ENCODE data around the gene TAF5.
"Not testable (repeated sequence)": the region's sequence is repeated elsewhere in the genome, so short reads cannot be mapped to it uniquely, and the experiment has no call there.

Gene TAF5

DNA sequence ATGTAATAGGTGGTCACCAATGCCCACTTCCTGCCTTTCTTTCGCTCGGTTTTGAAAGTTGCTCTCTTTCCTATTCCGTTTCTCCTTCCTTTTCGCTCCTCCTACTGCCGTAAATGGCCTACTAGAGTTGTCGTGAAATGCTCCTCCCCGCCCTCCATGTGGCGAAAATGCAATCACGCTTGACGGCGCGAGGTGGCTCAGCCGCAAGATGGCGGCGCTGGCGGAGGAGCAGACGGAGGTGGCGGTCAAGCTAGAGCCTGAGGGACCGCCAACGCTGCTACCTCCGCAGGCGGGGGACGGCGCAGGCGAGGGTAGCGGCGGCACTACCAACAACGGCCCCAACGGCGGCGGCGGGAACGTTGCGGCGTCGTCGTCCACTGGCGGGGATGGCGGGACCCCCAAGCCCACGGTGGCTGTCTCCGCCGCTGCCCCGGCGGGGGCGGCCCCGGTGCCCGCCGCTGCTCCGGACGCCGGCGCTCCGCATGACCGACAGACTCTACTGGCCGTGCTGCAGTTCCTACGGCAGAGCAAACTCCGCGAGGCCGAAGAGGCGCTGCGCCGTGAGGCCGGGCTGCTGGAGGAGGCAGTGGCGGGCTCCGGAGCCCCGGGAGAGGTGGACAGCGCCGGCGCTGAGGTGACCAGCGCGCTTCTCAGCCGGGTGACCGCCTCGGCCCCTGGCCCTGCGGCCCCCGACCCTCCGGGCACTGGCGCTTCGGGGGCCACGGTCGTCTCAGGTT, at the start of gene TAF5:
Gene TAF5 (plus strand): TSS at position 195 of the 737 bp plus-strand sequence. CDS start 14 bp downstream, at position 209.
- DNase-seq: peak; percentile 86

DNA sequence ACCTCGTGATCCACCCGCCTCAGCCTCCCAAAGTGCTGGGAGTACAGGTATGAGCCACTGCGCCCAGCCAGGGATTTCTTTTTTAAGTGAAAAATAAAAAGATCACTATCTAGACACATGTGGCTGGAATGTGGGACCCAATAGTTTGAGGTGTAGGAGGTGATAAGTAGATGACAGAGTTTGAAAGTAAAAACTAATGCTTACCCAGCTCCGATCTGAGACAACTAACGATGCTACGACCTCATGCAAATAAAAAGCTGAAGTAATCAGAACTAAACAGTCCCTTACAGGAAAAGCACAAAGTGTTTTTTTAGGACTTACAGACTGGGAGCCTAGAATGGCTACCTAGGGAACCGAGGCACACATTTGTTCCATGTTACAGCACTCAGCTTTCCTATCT, 39.9 kb upstream of the TAF5 start:
- no peak for DNase-seq

DNA sequence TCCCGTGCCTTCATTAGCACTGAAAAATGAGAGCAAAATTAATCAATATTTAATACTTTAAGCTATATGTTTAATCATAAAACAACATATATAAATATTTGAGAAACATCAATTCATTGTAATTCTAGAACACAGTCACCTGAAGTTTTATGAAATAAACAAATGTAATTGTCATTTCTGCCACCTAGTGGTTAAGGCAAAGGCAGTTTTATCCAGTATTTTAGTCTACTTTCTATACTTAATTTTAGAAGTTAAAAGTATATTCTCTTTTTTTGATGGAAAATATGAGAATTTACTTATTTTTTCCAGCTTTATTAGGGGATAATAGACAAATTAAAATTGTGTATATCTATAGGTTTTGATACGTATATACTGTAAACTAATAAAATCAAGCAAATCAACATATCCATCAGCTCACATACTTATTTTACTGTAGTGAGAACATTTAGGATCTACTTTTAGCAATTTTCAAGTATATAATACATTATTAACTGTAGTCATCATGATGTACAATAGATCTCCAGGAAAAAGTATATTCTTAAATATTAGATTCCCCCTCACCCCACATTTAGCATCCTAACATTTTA, 33.7 kb upstream of the TAF5 start:
- DNase-seq: no peak

DNA sequence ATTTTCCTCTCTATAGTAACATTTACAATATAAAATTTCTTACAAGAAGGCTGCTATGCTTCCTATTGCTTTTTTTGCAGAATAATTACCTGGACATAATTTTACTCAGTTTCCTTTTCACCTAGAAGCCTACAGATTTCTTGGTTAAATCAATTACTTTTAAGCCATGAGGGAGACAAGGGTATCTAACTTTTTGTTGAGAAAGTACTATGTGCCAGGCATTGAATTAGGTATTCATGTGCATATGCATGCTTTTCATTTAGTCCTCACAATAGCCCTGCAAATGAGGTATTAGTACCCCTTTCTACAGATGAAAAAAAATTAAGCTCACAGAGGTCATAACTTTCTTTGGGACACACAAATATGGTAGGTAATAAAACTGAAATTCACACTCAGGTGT, 33.2 kb upstream of the TAF5 start:
- no peak for DNase-seq

DNA sequence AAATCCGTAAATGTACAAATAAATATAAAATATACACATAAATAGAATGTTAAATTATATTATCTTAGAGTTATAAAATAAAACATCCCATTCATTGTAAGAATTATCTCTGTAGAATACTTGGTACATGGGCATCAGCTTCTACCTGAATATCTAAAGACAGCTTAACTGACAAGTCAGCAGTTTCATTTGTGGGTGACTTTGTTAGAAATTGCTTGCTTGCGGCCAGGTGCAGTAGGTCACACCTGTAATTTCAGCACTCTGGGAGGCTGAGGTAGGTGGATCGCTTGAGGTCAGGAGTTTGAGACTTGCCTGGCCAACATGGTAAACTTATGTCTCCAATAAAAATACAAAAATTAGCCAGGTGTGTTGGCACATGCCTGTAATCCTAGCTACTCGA, 31.4 kb upstream of the TAF5 start:
- no peak for DNase-seq

DNA sequence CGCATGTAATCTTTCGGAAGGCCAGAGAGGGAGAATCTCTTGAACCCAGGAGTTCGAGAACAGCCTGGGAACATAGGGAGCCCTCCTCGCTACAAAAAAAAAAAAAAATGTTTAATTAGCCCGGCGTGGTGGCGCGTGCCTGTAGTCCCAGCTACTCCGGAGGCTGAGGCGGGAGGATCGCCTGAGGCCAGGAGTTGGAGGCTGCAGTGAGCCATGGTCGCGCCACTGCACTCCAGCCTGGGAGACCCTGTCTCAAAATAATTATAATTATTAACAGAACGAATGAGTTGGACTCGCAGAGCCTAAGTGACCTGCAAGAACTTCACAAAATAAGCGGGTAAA, 17.6 kb upstream of the TAF5 start:
- DNase-seq: no peak

DNA sequence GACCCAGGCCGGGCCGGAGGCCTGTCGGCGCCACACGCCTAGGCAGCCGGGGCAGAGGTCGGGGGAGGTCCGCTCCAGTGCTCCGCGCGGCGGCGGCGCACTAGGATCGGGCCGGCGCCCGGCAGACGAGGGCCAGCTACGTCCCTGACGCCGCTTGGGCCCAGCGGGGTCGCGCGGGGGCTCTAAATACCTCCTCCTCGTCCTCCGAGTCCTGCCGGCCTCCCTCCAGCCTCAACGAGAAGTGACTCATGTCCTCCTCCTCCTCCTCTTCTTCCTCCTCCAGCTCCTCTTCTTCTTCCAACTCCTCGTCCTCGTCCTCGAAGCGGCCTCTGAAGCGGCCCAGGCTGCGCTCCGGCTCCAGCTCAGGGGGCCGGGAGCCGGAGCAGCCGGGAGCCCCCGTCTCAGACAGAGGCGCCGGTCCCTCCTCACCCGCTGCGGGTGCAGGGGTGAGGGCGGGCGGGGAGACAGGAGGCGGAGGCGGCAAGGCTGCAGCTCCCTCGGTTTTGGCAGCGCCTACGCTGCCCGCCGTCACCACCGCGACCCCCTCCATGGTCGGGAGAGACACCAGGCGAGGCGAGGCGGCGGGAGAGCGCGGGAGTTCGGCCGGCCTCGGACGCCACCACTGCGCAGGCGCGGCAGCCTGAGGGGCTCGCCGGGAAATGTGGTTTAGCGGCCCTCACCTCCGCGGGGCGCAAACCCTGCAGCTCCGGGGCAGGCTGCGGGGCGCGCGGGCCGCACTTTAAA, 17.1 kb upstream of the TAF5 start, which contains the start of gene PCGF6:
Gene PCGF6 (minus strand): TSS at position 624 of the 744 bp plus-strand sequence. CDS start 74 bp downstream, at position 550.
- DNase-seq: peak; percentile 67

DNA sequence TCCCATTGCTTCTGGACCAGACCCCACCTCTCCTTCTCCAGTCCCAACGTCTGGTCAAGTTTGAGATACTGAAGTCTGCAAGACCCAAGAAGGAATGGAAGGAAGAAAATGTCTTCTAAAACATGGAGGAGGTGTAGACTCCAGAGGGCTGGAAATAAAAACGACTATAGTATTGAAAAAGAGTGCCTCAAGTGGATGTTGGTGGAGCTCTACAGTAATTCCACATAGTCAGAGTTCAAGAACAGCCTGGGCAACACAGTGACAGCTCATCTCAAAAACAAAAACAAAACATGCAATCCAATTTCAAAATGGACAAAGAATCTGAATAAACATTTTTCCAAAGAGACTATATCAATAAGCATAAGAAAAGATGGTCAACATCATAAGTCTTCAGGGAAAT, 14.5 kb upstream of the TAF5 start:
- DNase-seq: no peak

DNA sequence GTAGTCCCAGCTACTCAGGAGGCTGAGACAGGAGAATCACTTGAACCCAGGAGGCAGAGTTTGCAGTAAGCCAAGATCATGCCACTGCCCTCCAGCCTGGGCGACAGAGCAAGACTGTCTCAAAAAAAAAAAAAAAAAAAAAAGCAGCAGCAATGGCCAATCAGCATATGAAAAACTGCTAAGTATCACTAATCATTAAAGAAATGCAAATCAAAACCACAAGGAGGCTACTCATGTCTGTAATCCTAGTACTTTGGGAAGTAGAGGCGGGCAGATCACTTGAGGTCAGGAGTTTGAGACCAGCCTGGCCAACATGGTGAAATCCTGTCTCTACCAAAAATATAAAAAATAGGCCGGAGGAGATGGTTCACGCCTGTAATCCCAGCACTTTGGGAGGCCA, 13.2 kb upstream of the TAF5 start:
- DNase-seq: not testable (repeated sequence)

DNA sequence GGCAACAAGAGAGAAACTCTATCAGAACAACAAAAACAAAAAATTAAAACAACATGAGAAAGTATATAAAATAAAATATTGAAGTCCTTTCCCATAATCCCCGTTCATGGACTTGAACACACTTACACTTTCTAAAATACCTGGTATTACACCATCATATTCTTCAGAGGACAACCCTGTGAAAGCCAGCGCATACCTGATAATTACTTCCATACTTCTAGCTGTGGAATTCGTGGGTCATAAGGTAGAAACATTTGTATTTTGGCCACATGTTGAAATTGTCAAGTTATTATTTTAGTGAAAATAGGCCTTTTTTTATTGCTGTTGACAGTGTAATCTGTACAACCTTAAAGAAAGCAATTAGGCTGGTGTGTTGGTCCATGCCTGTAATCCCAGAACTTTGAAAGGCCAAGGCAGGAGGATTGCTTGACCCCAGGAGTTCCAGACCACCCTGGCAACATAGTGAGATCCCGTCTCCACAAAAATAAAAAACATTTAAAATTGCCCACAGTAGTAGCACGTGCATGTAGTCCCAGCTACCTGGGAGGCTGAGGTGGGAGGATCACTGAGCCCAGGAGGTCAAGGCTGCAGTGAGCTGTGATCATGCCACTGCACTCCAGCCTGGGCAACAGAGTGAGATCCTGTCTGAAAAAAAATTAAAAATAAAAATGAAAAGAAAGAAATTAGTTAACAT, 11.7 kb upstream of the TAF5 start:
- DNase-seq: no peak

DNA sequence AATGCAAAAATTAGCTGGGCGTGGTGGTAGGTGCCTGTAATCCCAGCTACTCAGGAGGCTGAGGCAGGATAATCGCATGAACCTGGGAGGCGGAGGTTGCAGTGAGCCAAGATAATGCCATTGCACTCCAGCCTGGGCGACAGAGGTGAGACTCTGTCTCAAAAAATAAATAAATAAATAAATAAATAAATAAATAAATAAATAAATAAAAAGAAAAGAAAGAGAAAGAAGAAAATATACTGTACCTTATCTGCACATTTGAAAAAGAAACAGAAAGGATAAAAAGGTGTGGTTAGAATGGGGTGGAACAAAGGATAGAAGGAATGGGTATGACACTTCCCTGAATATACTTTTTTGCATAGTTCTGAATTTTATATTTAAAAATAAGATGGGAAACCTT, 8.3 kb upstream of the TAF5 start:
- DNase-seq: not testable (repeated sequence)

DNA sequence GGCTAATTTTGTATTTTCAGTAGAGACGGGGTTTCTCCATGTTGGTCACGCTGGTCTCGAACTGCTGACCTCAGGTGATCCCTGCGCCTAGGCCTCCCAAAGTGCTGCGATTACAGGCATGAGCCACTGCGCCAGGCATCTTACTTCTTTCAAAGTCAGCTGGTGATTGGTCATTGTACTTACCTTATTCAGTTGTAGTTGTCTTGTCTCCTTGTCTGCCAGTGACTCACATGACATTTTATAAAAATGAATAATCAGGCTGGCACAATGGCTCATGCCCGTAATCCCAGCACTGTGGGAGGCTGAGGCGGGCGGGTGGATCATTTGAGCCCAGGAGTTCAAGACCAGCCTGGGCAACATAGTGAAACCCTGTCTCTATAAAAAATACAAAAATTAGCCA, 7.0 kb upstream of the TAF5 start:
- DNase-seq: not testable (repeated sequence)

DNA sequence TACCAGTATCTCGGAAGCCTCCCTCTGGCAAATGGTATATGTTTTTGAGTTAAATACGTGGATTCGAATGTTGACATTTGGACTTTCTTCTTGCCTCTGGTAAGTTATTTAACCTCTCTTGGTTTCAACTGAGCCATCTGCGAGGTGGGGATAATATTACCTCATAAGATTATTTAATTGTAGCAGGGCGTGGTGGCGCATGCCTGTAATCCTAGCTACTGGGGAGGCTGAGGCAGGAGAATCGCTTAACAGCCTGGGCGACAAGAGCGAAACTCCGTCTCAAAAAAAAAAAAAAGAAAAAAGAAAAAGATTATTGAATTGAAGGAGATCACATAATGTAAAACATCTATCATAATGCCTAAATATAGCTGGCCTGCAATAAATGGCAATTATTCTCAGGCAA, 396 bp upstream of the TAF5 start:
- no peak for DNase-seq

DNA sequence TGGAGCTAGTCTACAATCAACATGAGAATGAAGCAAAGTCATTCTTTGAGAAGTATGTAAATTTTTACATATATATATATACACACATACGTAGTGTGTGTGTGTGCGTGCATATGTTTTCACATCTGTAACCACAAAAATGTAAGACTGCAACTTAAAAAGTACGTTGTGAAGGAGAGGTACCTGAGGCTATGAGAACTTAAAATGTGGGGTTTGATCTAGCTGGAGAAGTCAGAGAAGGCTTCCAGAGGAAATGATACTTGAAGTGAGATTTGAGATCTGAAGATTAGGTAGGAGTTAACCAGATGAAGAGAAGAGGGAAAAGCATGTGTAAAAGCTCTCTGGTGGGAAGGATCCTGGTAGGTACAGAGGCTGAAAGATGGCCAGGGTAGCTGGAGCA, 5.8 kb downstream of the TAF5 start:
- no peak for DNase-seq

DNA sequence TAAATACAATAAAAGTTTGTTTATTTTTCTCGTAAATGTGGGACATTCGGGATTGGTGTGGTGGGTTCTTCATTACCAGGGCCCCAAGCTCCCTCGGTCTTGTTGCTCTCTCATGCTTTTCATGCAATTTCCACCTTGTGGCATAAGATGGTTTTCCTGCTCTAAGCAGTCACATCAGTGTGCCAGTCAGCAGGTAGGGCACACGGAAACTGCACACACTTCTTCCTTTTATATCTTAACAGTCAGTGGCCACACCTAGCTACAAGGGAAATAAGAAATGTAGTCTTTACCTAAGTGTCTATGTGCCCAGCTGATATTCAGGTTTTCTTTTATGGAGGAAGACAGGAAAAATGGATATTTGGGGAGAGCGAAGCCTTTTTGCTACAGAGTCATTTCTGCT, 6.5 kb downstream of the TAF5 start:
- DNase-seq: no peak

DNA sequence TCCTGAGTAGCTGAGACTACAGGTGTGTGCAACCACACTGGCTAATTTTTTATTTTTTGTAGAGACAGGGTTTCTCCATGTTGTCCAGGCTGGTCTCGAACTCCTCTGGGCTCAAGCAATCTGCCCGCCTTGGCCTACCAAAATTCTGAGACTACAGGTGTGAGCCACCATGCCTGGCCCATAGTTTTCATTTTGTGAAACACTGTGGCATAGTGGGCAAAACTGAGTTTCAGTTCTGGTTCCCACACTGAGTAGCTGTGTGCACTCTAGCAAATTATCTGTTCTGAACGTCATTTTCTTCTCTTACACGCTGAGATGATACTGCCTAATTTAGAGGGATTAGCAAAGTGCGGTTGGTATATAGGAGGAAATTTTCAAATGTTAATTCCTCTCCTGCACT, 15.0 kb downstream of the TAF5 start:
- DNase-seq: no peak

DNA sequence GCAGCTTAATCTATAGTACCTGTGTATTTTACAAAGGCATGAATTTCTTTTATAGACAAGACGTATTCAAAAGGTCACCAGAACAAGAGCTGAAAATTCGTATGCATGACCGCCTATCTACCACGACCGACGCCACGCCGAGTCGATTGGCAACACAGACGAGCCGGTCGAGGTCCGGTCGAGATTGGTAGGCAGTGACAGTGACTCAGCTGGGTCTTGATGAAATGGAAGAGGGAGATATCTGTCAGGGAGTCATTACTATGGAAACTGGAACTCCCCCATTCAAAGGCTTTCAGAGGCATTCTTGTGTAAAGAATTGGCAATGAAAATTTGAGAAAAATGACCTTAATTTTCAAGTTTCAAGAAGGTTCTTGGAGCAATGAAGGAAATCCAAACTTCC, 26.4 kb downstream of the TAF5 start:
- no peak for DNase-seq

DNA sequence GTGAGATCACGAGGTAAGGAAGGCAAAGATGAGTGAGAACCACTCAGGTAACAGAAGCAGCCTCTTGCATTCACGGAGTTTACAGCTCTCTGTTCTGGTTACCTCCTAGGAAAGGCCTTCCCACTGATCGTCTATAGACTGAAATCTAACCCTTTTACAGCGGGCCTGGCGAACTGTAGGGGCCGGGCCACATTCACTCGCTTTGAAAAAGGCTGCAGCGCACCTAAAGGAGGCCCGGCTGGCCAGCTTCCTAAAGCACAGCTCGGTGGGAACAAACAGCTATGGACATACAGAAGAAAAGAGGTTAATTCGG, 27.9 kb downstream of the TAF5 start:
- DNase-seq: no peak

DNA sequence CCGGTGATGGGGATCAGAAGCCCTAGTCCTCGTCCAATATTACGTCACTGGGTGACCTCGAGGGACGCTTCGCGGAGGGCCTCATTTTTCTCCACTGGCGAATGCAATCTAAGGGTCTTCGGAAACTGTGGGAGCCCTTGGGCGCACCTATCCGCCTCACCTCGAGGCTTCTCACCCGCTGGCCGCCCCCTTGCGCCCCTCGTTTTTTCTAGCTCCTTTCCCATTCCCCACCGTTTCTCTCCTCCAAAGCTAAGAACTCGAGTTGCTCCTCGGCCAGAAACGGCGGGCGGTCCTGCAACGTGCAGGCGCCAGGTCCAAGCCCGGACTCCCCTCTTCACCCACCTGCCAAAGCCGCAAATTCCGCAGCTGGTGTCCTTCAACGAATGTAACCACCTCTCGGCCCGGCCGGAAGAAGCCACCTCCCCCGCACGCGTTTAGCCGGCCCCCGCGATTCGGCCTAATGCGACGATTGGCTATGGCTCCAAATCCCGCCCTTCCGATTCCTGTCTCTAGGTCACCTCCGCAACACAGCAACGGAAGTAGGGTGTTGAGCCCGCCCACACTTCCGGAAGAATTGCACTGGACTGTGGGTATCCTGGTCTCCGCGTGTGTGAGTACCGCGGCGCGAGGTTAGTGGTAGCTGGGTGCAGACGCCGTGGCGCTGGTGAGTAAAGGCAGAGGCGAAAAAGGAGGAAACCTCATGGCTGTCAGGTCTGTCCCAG, 28.5 kb downstream of the TAF5 start, which contains the start of the genes ATP5MK and PDCD11:
Gene ATP5MK (minus strand): TSS at position 409 of the 722 bp plus-strand sequence. CDS start 4,018 bp downstream, outside the sequence.
Gene PDCD11 (plus strand): TSS at position 560 of the 722 bp plus-strand sequence. CDS start 1,801 bp downstream, outside the sequence.
- DNase-seq: peak; percentile 93

DNA sequence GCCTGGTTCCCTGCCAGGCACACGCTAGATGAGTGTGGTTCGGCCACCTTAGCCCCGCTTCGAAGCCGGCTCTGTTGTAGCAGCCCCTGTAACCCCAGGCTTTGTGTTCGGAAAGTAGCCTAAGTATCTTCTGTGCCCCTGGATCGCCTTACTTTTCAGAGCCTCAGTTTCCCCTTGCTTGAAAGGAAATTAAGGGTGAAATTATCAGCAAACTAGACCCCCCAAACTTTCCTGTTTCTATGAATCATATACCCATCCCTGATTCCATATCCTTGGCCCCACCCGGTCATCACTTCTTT, 29.0 kb downstream of the TAF5 start:
- no peak for DNase-seq

DNA sequence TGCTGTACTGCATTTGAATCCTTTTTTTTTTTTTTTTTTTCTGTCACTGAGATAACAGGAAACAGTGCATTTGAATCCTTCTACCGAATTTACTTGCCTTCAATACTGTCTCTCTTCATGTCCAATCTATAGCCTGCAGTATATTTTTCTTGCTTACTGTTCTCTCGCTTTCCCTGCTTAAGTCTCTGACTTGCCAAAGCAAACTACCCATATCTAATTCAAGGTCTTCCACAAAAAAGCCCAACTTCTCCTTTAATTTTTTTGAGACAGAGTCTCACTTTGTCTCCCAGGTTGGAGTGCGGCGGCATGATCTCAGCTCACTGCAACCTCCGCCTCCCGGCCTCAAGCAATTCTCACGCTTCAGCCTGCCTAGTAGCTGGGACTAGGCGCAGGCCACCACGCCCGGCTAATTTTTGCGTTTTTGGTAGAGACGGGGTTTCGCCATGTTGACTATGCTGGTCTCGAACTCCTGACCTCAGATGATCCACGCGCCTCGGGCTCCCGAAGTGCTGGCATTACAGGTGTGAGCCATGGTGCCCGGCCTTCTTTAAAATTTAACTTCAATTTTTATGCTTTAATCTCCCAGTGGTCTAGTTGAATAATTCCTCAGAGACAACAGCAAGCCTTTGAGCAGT, 29.5 kb downstream of the TAF5 start:
- no peak for DNase-seq

DNA sequence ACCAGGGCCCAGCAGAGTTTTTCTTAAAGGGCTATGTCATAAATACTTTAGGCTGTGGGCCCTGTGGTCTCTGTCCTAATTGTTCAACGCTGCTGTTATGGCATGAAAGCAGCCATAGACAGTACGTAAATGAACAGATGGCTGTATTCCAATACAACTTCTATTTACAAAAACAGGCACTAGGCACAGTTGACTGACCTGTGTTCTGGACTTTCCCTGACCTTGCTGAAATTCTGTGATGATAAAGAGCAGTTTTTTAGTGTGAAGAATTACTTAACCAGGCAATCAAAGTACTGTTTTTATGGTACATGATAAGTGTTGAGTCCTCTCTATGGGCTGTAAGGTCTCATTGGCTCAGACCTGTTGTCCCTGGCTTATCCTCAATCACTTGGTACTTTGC, 45.8 kb downstream of the TAF5 start:
- no peak for DNase-seq
